GM23248 (cell line): Measurements from ENCODE around the gene TMCC1. TPM values are rescaled to one million over a fixed set of nuclear protein-coding genes. Genes with fewer than 3 reads are reported as not detected.
A peak's percentile ranks its signal among the peaks of the same experiment; 100 is the strongest.

ENCODE experiments used
- DNase-seq: peaks from one replicate; pipeline ENCODE4 v3.0.0-alpha.2; 2015
- H2AFZ ChIP-seq: fragments of 200-600 bp; sonication (generic); 2 replicates; pipeline ENCODE4 v1.6.1; 2016; ENCODE audit warnings: antibody characterized with exemption
- H3F3A ChIP-seq: fragments of 200-600 bp; sonication (generic); 2 replicates; pipeline ENCODE4 v1.6.1; 2016; ENCODE audit warnings: mild to moderate bottlenecking, antibody characterized with exemption, mixed run types; ENCODE audit not compliant: insufficient read depth
- H3K27ac ChIP-seq: fragments of 200-600 bp; sonication (generic); 2 replicates; pipeline ENCODE4 v1.5.1; 2016; ENCODE audit warnings: mild to moderate bottlenecking
- H3K27me3 ChIP-seq: fragments of 200-600 bp; sonication (generic); replicated peaks from 2 replicates; pipeline ENCODE4 v1.6.1; 2016; ENCODE audit warnings: mild to moderate bottlenecking; ENCODE audit not compliant: insufficient read depth
- H3K36me3 ChIP-seq: fragments of 200-600 bp; sonication (generic); 2 replicates; pipeline ENCODE4 v1.6.1; 2016; ENCODE audit warnings: low read depth, mild to moderate bottlenecking
- H3K4me1 ChIP-seq: fragments of 200-600 bp; sonication (generic); 2 replicates; pipeline ENCODE4 v1.6.1; 2016; ENCODE audit warnings: mild to moderate bottlenecking; ENCODE audit not compliant: insufficient read depth
- H3K4me2 ChIP-seq: fragments of 200-600 bp; sonication (generic); one replicate; pipeline ENCODE4 v1.6.1; 2016; ENCODE audit warnings: mild to moderate bottlenecking; ENCODE audit not compliant: unreplicated experiment
- H3K4me3 ChIP-seq: fragments of 200-600 bp; sonication (generic); 2 replicates; pipeline ENCODE4 v1.5.1; 2016; ENCODE audit warnings: mild to moderate bottlenecking
- H3K79me2 ChIP-seq: fragments of 200-600 bp; sonication (generic); 2 replicates; pipeline ENCODE4 v1.6.1; 2016; ENCODE audit warnings: mild to moderate bottlenecking; ENCODE audit not compliant: insufficient read depth
- H3K9ac ChIP-seq: fragments of 200-600 bp; sonication (generic); 2 replicates; pipeline ENCODE4 v1.6.1; 2016; ENCODE audit warnings: mild to moderate bottlenecking
- H3K9me2 ChIP-seq: fragments of 200-600 bp; sonication (generic); 2 replicates; pipeline ENCODE4 v1.6.1; 2016; ENCODE audit warnings: mixed run types, mild to moderate bottlenecking, moderate library complexity; ENCODE audit not compliant: insufficient read depth
- H3K9me3 ChIP-seq: fragments of 200-600 bp; sonication (generic); one replicate; pipeline ENCODE4 v1.6.1; 2017; ENCODE audit warnings: low read depth
- H4K20me1 ChIP-seq: fragments of 200-600 bp; sonication (generic); 2 replicates; pipeline ENCODE4 v1.6.0; 2016; ENCODE audit not compliant: insufficient read depth
- EZH2 ChIP-seq: fragments of 200-600 bp; sonication (generic); IDR thresholded peaks from 2 replicates; pipeline ENCODE4 v1.6.1; 2018; ENCODE audit warnings: antibody characterized with exemption, mild to moderate bottlenecking; ENCODE audit not compliant: insufficient read depth, poor library complexity, severe bottlenecking
- EZH2phosphoT487 ChIP-seq: fragments of 200-600 bp; sonication (generic); IDR thresholded peaks from 2 replicates; pipeline ENCODE4 v1.6.1; 2018; ENCODE audit warnings: antibody characterized with exemption, moderate library complexity, mild to moderate bottlenecking, low read depth; ENCODE audit not compliant: insufficient read depth
- whole genome bisulfite sequencing, 2 experiments: methylation state at CpG; one replicate each; pipeline ENCODE4 v1.1.6; 2015 to 2017; ENCODE audit warnings: low lambda C conversion rate in 2 of 2, low coverage in 1 of 2; ENCODE audit errors: missing lambda C conversion rate in 2 of 2; 5-methylcytosine and 5-hydroxymethylcytosine counted together
- in situ Hi-C: fragments of 300-500 bp; cut with MboI; formaldehyde crosslinking; loops from 2 replicates; pipeline ENCODE4 v1.15.0; 2020
- polyA plus RNA-seq: library from polyadenylated mRNA; unstranded; fragments of >200 nt; fragmentation: Nextera tagmentation; extraction: Ambion mirVana; gene quantifications from 2 replicates; pipeline ENCODE4 v1.2.1, GENCODE V29; 2016
- total RNA-seq: library from RNA; depleted of rRNA; stranded (reverse); fragments of >200 nt; shearing (Covaris generic); gene quantifications from 2 replicates; pipeline ENCODE4 v1.2.3, GENCODE V29; 2014

The TMCC1 gene
- total and polyA plus RNA-seq, 2 experiments from 2014 or later, result 4.0 to 11.1 TPM

DNA sequence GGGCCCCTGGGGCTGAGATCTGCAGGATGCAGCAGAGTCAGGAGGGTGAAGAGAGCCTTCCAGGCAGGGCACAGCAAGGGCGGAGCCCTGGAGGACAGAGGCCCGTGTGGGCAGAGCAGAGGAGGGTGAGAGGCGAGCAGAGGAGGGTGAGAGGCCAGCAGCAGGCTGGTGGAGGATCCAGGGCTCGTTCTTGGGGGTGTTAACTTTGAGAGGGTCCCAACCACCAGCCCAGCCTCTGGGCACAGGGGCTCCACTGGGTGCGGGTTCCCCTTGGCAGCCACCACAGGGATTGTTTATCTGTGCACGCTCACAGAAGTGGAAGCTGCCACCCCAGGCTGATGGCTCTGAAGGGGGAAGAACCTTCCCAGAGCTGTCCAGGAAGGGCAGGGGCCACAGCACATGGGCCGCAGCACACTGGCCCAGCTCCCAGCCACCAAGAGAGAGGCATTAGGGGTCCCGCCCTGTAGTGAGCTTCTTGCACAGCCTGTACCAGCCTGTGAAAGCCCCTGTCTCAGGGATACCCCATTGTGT lies 277.7 kb downstream of the TMCC1 start:
- no peaks in the 10 kb centered on the region for H3K79me2 ChIP-seq
- no peak overlapping the region for H3K27ac ChIP-seq
- no peaks in the 10 kb centered on the region for H4K20me1 ChIP-seq
- no peak overlapping the region for H3K9ac ChIP-seq
- no peaks in the 10 kb centered on the region for H3K9me2 ChIP-seq
- WGBS, 2 experiments, result 44 to 51% methylated on average over 8 of the region's 8 CpGs
- no peak overlapping the region for H3K4me2 ChIP-seq
- no peaks in the 10 kb centered on the region for H3K9me3 ChIP-seq
- H3K27me3 ChIP-seq, result no peaks in the 10 kb centered on the region
- peaks cover 14% of the 10 kb centered on the region; the same call in 1 of the 2 replicates for H3F3A ChIP-seq
- H2AFZ ChIP-seq, result no peak overlapping the region
- H3K4me3 ChIP-seq, result no peak overlapping the region
- peaks cover 31% of the 10 kb centered on the region for H3K4me1 ChIP-seq
- no peak for TF ChIP-seq EZH2phosphoT487
- TF ChIP-seq EZH2, result no peak
- in situ Hi-C loops, result no loop called here
- H3K36me3 ChIP-seq, result no peaks in the 10 kb centered on the region
- DNase-seq, result peak; percentile 18

DNA sequence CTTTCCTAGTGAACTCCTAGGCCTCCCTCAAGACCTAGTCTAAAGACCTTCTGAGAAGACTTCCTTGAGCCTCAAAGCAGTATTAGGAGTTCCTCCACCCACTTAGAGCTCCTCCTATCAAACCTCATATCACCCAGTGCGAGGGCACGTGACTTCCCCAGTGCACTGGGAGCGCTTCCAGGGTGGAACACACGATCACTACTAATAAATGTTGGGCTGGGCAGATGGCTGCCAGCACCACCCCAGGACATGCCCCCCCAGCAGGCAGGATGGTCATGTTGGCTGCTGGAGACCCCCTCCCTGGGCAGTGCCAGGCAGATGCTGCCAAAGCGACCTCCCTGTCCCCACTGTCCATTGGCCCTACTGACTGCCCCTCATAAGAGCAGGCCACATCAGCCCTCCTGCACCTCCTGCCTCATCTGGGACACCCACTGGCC lies 278.6 kb downstream of the TMCC1 start:
- Histone ChIP-seq H3K9ac (no peak overlapping the region), H3K36me3 (no peaks in the 10 kb centered on the region), H3K9me2 (no peaks in the 10 kb centered on the region), H3K4me3 (no peak overlapping the region), H3K9me3 (no peaks in the 10 kb centered on the region), H3K79me2 (no peaks in the 10 kb centered on the region), H3K27ac (no peak overlapping the region), H4K20me1 (no peaks in the 10 kb centered on the region), H3K4me2 (no peak overlapping the region), H3F3A (peaks cover 19% of the 10 kb centered on the region; the same call in 1 of the 2 replicates), H2AFZ (no peak overlapping the region), H3K27me3 (no peaks in the 10 kb centered on the region), H3K4me1 (peaks cover 31% of the 10 kb centered on the region)
- 56 to 59% methylated on average over 4 to 5 of the region's 5 CpGs for WGBS, 2 experiments
- in situ Hi-C loops, result no loop called here
- no peak for TF ChIP-seq EZH2phosphoT487
- TF ChIP-seq EZH2, result no peak
- DNase-seq, result peak; percentile 50

DNA sequence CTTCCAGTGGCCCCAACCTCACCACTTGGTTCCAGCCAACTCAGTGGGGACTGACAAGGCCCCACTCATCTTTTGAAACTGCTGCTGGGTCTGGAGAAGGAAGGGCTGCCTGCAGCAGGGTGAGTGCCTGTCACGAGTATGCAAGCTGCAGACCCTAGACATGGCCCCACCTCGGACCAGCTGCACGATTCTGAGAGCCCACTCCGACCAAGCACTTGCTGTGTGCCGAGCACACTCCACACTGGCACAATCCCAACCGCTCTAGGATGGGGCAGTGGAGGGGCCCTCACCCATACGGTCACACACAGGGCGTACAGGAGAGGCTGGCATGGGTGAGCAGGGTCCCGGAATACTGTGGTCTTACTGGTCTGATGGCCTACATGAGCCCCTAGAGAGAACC lies 279.1 kb downstream of the TMCC1 start:
- DNase-seq, result no peak
- H3K9me3 ChIP-seq, result no peaks in the 10 kb centered on the region
- no peak overlapping the region for H3K9ac ChIP-seq
- no peak overlapping the region for H3K4me2 ChIP-seq
- no peak for TF ChIP-seq EZH2
- no peak for TF ChIP-seq EZH2phosphoT487
- H3K4me3 ChIP-seq, result no peak overlapping the region
- no peaks in the 10 kb centered on the region for H4K20me1 ChIP-seq
- no peak overlapping the region for H2AFZ ChIP-seq
- 90 to 95% methylated on average over 9 of the region's 9 CpGs for WGBS, 2 experiments
- no peaks in the 10 kb centered on the region for H3K79me2 ChIP-seq
- H3F3A ChIP-seq, result peaks cover 24% of the 10 kb centered on the region; the same call in 1 of the 2 replicates
- in situ Hi-C loops, result no loop called here
- H3K27ac ChIP-seq, result no peak overlapping the region
- H3K27me3 ChIP-seq, result no peaks in the 10 kb centered on the region
- peaks cover 31% of the 10 kb centered on the region for H3K4me1 ChIP-seq
- H3K9me2 ChIP-seq, result no peaks in the 10 kb centered on the region
- H3K36me3 ChIP-seq, result no peaks in the 10 kb centered on the region

DNA sequence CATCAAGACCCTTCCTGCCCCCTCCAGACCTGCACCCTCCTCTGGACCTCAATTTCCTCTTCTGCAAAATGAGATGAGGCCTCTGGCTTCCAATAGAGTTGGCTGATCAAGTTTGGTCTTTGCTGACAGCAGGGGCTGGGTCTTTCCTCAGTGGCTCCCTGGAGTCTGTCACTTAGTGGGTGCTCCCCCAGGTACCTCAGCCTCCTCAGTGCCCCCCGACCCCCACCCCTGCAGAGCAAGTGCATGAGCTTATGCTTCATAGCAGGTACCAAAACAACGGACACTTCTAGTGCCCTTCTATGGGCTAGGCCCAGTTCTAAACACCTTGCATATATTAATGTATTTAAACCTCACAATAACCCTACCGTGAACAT lies 280.2 kb downstream of the TMCC1 start:
- Histone ChIP-seq H3K9ac (no peak overlapping the region), H3K79me2 (no peaks in the 10 kb centered on the region), H3K27me3 (no peaks in the 10 kb centered on the region), H3K4me1 (peaks cover 31% of the 10 kb centered on the region), H3F3A (peaks cover 25% of the 10 kb centered on the region; the same call in 1 of the 2 replicates), H3K9me3 (no peaks in the 10 kb centered on the region), H3K9me2 (no peaks in the 10 kb centered on the region), H3K4me3 (no peak overlapping the region), H3K36me3 (no peaks in the 10 kb centered on the region), H3K27ac (no peak overlapping the region), H3K4me2 (no peak overlapping the region), H2AFZ (no peak overlapping the region), H4K20me1 (no peaks in the 10 kb centered on the region)
- TF ChIP-seq EZH2, result no peak
- no peak for TF ChIP-seq EZH2phosphoT487
- 62 to 75% methylated on average over 3 of the region's 3 CpGs for WGBS, 2 experiments
- DNase-seq, result no peak
- in situ Hi-C loops, result no loop called here
